Activated effector memory CD4-positive, alpha-beta T cell treated with Interleukin-2 at 50 U/mL for 16 hours (primary cell): ENCODE results near the gene TDRD5.
"Not testable (repeated sequence)": the region's sequence is repeated elsewhere in the genome, so short reads cannot be mapped to it uniquely, and the experiment has no call there.

Experiments used
- DNase-seq: peaks from one replicate; pipeline ENCODE4 v3.0.0-alpha.2; 2020

The TDRD5 gene

GRCh38 chr1:179612361-179612760 is 20.7 kb downstream of the TDRD5 start:
- no peak for DNase-seq

DNA sequence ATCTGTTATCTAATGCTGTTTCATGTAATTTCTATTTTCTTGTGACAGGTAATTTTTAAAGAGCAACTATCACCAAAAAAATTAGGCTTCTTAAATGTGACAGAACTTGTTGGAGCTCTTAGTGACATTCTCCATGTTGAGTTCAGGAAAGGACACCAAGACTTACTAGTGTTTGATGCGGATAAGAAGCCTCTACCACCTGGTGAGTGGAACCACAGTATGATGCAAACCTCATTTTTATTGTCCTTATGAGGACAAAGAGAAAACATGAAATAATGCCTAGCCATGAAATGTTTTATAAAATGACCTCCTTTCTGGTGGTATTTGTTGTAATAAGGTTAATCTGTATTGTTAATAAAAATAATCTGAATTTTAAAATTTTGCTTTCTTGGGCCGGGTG is 39.1 kb downstream of the TDRD5 start:
- no peak for DNase-seq

DNA sequence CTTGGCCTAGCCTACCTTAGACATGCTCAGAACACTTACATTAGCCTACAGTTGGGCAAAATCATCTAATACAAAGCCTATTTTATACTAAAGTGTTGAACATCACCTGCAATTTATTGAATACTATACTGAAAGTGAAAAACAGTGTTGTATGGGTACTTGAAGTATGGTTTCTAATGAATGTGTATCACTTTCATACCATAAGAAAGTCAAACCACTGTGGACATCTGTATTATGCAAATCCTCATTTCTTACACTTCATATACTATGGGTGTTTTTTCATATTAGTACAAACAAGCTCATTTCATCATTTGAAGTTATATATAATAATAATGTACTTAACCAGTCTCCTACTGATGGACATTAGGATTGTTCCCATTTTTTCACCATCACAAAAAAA is 41.2 kb downstream of the TDRD5 start:
- no peak for DNase-seq

GRCh38 chr1:179637211-179637860 is 45.7 kb downstream of the TDRD5 start:
- no peak for DNase-seq

GRCh38 chr1:179661018-179661417 is 69.4 kb downstream of the TDRD5 start:
- DNase-seq: no peak

- no peak for DNase-seq
Observed at GRCh38 chr1:179663810-179664209, 72.2 kb downstream of the TDRD5 start.

GRCh38 chr1:179677882-179678281 is 86.2 kb downstream of the TDRD5 start:
- no peak for DNase-seq

GRCh38 chr1:179694530-179694929 is 102.9 kb downstream of the TDRD5 start:
- not testable (repeated sequence) for DNase-seq

DNA sequence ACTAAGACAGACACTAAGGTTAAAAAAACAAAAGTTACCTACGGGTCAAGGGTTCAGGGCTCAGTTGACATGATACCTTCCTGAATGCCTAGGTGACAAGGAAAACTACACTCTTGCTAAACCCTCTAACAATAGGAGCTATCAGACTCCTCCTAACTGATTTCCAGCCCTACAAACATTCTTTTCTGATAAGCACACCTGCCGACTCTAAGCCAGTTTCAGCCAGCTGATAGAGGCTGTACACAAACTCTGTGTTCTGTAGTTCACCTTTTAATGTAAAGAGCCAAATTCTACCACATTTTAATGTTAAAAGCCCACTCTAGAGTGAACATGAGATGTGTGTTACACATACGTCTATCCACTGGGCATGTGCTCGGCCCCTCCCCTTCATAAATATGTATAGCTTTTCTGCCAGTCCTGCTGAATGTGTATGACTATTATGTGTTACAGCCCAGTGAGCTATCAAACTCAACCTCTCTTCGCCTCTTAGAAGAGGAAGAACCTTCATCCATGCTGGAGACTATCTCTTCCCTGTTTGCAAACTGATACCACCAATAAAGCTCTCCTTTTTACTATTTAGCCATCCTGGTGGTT is 111.4 kb downstream of the TDRD5 start:
- DNase-seq: no peak

DNA sequence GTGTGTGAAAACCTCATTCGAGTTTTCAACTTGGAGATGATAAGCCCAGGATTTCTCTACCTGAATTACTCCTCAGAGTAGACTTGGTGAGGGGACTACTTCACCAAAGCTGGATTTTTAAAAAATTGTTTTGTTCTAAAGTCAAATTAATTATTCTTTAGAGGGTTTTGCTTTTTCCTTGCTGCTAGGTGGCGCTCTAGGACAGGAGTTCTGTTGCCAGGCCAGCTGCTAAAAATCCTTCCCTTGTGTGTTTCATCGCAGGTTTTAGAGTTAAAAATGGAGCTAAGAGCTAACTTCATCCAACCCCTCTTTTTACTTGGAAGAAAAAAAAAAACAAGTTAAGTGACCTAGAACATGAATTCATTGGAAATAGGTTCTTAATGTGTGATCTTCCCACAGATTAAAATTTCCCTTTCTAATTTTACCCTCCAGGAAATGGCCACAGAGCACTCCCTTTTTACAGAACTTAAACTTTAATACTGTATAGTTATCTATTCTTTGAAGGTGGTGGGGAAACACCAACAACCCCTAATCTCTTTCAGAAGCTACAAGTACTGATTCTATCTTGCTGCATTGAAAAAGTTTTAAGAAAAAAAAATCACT is 114.8 kb downstream of the TDRD5 start:
- peak; percentile 23 for DNase-seq

GRCh38 chr1:179707406-179707805 is 115.8 kb downstream of the TDRD5 start:
- no peak for DNase-seq

GRCh38 chr1:179708434-179709195 is 117.0 kb downstream of the TDRD5 start:
- DNase-seq: no peak

DNA sequence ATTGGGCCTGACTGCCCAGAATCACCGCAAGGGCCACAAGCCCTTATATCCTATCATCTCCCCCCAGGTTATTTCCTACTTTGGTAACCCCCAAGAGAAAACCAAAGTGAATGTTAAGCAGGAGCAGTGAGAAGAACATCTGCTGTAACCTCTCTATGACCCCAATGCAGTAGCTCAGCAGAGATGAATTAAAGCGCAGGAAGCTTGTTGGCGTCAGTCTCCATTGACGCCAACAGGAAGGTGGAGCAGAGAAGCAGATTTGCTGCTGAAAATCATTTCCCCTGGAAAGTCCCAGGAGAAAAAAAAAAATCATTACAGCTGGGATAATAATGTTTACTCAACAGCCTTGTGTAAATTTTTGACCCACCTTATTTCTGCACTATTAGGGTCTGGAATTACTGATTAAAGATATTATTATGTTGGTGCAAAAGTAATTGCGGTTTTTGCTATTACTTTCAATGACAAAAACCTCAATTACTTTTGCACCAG is 118.3 kb downstream of the TDRD5 start:
- DNase-seq: no peak

GRCh38 chr1:179714159-179714558 is 122.5 kb downstream of the TDRD5 start:
- no peak for DNase-seq

DNA sequence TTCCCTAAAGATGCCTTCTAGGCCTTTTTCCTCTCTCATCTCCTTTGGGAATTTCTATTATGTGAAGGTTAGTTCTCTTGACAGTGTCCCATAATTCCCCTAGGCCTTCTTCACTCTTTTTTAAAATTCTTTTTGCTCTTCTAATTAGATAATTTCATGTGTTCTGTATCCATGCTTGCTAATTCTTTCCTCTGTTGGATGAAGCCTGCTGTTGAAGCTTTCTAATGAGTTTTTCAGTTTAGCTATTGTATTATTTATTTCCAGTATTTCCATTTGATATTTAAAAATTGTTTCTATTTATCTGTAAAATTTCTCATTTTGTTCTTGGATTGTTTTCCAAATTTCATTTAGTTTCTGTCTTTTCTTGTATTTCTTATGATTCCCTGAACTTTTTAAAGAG is 123.0 kb downstream of the TDRD5 start:
- no peak for DNase-seq

DNA sequence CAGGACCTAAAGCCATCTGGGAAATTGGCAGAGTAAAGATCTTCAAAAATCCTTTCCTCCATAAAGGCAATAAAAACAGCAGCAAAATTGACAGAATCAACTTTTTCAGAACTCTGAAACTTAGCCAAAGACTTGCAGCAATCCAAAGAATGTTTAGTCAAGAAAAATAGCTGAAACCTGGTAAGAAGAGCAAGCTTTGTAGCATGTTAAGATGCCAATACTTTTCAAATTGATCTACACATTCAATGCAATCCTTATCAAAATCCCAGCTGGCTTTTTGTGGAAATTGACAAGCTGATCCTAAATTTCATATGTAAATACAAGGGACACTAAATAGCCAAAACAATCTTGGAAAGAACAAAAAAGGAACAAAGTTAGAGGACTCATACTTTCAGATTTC is 127.6 kb downstream of the TDRD5 start:
- no peak for DNase-seq

DNA sequence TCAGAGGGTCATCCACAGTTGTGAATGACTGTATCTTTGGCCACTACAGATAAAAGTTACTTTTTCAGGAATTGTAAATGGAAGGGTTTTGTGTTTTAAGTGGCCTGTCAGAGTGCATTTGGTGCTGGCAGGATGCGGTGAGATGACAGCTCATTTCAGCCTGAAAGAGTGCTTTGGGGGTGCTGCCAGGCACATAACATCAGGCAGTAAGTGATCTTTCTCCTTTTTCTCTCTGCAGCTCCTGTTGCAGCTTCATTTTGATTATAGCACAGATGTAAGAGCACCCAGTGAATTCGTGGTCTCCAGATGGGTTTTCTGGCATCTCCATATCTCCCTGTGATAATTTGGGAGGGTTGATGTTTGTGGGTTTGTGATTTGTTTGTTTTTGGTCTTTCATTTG is 136.6 kb downstream of the TDRD5 start:
- no peak for DNase-seq

DNA sequence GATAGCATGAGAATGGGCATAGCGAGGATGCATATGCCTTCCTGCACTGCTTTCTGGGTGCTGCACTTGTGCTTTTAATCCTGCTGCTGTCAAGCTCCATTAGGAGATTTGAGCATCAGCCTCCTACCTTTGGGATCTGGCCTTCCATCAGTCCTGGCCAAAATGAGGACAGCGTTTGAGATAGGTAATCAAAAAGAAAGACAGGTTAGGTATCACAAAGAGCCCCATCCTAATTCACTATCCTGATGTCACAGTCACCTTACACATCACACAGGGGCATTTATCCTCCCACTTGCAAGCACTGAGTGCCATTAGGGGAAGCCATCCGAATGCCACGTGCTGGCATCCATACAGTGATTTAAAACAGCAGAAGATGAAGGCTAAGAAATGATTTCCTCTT is 138.2 kb downstream of the TDRD5 start:
- no peak for DNase-seq

DNA sequence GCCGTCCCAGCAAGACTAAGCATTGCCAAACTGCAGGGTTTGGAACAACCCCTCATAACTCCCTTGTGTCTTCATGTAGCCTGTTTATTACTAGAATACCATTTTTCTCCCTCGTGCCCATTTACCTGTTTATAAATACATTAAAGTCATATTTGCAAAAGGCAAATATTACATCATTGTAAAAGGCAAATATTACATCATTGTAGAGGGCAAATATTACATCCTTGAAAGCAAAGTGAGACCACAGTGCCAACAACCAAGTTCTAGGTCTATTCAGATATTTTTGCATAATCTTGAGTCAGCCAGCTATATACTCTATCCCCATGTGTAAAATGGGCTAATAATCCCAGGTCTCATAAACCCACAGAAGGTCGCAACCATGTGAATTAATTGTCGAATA is 140.0 kb downstream of the TDRD5 start:
- DNase-seq: no peak
